ENCODE results near the gene HMCN1. TPM values are rescaled to one million over a fixed set of nuclear protein-coding genes. Genes with fewer than 3 reads are reported as not detected.

The HMCN1 gene
- total RNA-seq, 6 experiments from 2014 or later = 4.7 to 7.5 (median 5.7) TPM

GRCh38 chr1:185739967-185740366, 5.8 kb downstream of the HMCN1 start:
- Histone ChIP-seq H3K4me3 (no peak overlapping the region), H3K27me3 (peaks cover 0 to 3% of the 10 kb centered on the region in 2 donors), H3K4me1 (peaks cover 0 to 2% (median 0%) of the 10 kb centered on the region in 4 donors), H3K27ac (no peak overlapping the region), H3K9me3 (no peaks in the 10 kb centered on the region), H3K36me3 (no peaks in the 10 kb centered on the region)
- TF ChIP-seq, protein P1, sequence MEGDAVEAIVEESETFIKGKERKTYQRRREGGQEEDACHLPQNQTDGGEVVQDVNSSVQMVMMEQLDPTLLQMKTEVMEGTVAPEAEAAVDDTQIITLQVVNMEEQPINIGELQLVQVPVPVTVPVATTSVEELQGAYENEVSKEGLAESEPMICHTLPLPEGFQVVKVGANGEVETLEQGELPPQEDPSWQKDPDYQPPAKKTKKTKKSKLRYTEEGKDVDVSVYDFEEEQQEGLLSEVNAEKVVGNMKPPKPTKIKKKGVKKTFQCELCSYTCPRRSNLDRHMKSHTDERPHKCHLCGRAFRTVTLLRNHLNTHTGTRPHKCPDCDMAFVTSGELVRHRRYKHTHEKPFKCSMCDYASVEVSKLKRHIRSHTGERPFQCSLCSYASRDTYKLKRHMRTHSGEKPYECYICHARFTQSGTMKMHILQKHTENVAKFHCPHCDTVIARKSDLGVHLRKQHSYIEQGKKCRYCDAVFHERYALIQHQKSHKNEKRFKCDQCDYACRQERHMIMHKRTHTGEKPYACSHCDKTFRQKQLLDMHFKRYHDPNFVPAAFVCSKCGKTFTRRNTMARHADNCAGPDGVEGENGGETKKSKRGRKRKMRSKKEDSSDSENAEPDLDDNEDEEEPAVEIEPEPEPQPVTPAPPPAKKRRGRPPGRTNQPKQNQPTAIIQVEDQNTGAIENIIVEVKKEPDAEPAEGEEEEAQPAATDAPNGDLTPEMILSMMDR (IDR thresholded peaks at IDR 0.05) = no peak
- TF ChIP-seq POLR2A (IDR thresholded peaks at IDR 0.05) = no peak
- ATAC-seq (no peak), DNase-seq (no peak)
- 47% methylated on average over 2 of the region's 2 CpGs for WGBS (ENCODE audit: insufficient coverage, low coverage, low lambda C conversion rate, missing lambda C conversion rate)
- intact Hi-C loops (cut with DNase I) = no loop called here

GRCh38 chr1:185741551-185741950, 7.4 kb downstream of the HMCN1 start:
- intact Hi-C loops (cut with DNase I) = no loop called here

GRCh38 chr1:185742403-185742802, 8.2 kb downstream of the HMCN1 start:
- Histone ChIP-seq H3K4me3 (no peak overlapping the region), H3K36me3 (no peaks in the 10 kb centered on the region), H3K27ac (no peak overlapping the region), H3K27me3 (peaks cover 0 to 3% of the 10 kb centered on the region in 2 donors), H3K4me1 (no peaks in the 10 kb centered on the region), H3K9me3 (no peaks in the 10 kb centered on the region)
- ATAC-seq (no peak), DNase-seq (no peak)
- TF ChIP-seq, protein P1 (IDR thresholded peaks at IDR 0.05) = no peak
- TF ChIP-seq POLR2A (IDR thresholded peaks at IDR 0.05) = no peak
- intact Hi-C loops (cut with DNase I) = no loop called here

More at GRCh38 chr1:185741551-185741950, 7.4 kb downstream of the HMCN1 start:
- no peak for TF ChIP-seq POLR2A (IDR thresholded peaks at IDR 0.05)
- TF ChIP-seq, protein P1 (IDR thresholded peaks at IDR 0.05) = no peak
- Histone ChIP-seq H3K4me3 (no peak overlapping the region), H3K27me3 (peaks cover 0 to 3% of the 10 kb centered on the region in 2 donors), H3K27ac (no peak overlapping the region), H3K36me3 (no peaks in the 10 kb centered on the region), H3K9me3 (no peaks in the 10 kb centered on the region), H3K4me1 (no peaks in the 10 kb centered on the region)
- ATAC-seq = no peak
- DNase-seq = no peak
- 47% methylated on average over 3 of the region's 3 CpGs for WGBS (ENCODE audit: insufficient coverage, low coverage, low lambda C conversion rate, missing lambda C conversion rate)

- Histone ChIP-seq H3K9me3 (no peaks in the 10 kb centered on the region), H3K4me3 (no peak overlapping the region), H3K36me3 (no peaks in the 10 kb centered on the region), H3K27me3 (no peaks in the 10 kb centered on the region), H3K4me1 (no peaks in the 10 kb centered on the region), H3K27ac (no peak overlapping the region)
- DNase-seq (no peak), ATAC-seq (no peak)
- TF ChIP-seq, protein P1 (IDR thresholded peaks at IDR 0.05) = no peak
- no peak for TF ChIP-seq POLR2A (IDR thresholded peaks at IDR 0.05)
- WGBS (ENCODE audit: insufficient coverage, low coverage, low lambda C conversion rate, missing lambda C conversion rate) = 59% methylated on average over 4 of the region's 4 CpGs
- intact Hi-C loops (cut with DNase I) = no loop called here
Observed at GRCh38 chr1:185745165-185745564, 11.0 kb downstream of the HMCN1 start.

DNA sequence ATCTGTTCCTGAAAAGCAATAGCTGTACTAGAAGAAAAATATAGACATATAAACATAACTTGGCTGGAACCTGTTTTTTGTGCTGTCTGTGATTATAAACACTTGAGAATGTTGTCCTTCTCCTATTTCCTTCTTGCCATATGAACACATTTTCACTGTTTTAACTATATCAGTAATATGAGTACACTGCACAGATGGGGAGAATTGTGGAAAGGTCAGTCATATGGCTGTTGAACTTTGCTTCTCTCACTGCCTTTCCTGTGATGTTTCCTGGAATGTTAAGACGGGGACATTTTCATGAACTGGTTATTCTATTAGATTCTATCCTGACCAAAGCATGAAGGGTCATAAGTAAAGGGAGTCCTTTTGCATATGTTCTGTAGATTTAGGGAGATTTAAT, 24.9 kb downstream of the HMCN1 start:
- 46% methylated on average over 1 of the region's 1 CpG for WGBS (ENCODE audit: insufficient coverage, low coverage, low lambda C conversion rate, missing lambda C conversion rate)
- DNase-seq (no peak), ATAC-seq (peak in 3 of 4 donors; percentile 37 to 51 (median 51))
- intact Hi-C loops (cut with DNase I) = no loop called here
- no peak for TF ChIP-seq POLR2A (IDR thresholded peaks at IDR 0.05)
- TF ChIP-seq, protein P1 (IDR thresholded peaks at IDR 0.05) = no peak
- Histone ChIP-seq H3K4me1 (no peaks in the 10 kb centered on the region), H3K27me3 (no peaks in the 10 kb centered on the region), H3K4me3 (no peak overlapping the region), H3K36me3 (no peaks in the 10 kb centered on the region), H3K27ac (no peak overlapping the region), H3K9me3 (no peaks in the 10 kb centered on the region)

All from right lobe of liver (tissue), 6 donors.